HEK293 (cell line): Measurements from ENCODE around the gene KTN1.

ENCODE experiments used
- CTCF ChIA-PET: fragments of 350-600 bp; formaldehyde crosslinking; extraction: SDS; loops from one replicate; lab custom pipeline; 2021; ENCODE audit warnings: antibody characterized with exemption; lab: Yijun Ruan, JAX
- POLR2A ChIA-PET: fragments of 300-600 bp; formaldehyde crosslinking; extraction: SDS; loops from one replicate; lab custom pipeline; 2020; ENCODE audit warnings: antibody characterized with exemption, inconsistent platforms; lab: Yijun Ruan, JAX
- H3K27ac ChIP-seq: fragments of 200-500 bp; sonication (Bioruptor generic); 2 replicates; pipeline ENCODE4 v1.5.1; 2014; ENCODE audit warnings: low read depth, low read length, control low read depth, inconsistent platforms; ENCODE audit errors: extremely low read depth
- H3K36me3 ChIP-seq, 2 experiments: fragments of 200-500 bp in 1 of 2; sonication (Bioruptor generic) in 1 of 2; 1 replicate in 1 of 2; 2 replicates in 1 of 2; pipeline ENCODE4 v1.5.1; 2014 to 2017; ENCODE audit warnings: inconsistent platforms in 2 of 2, low read length in 2 of 2; ENCODE audit not compliant: control insufficient read depth in 2 of 2, insufficient read depth in 1 of 2
- H3K4me1 ChIP-seq: fragments of 200-500 bp; sonication (Bioruptor generic); 2 replicates; pipeline ENCODE4 v1.5.1; 2014; ENCODE audit warnings: mild to moderate bottlenecking, low read length, inconsistent platforms; ENCODE audit not compliant: control insufficient read depth, insufficient read depth
- H3K4me3 ChIP-seq: 2 replicates; pipeline ENCODE4 v1.5.1; 2011; ENCODE audit warnings: low read depth, mild to moderate bottlenecking, control low read depth, low read length, moderate library complexity
- H3K9me3 ChIP-seq: fragments of 200-500 bp; sonication (Bioruptor generic); 2 replicates; pipeline ENCODE4 v1.5.1; 2014; ENCODE audit warnings: low read depth, low read length, inconsistent platforms; ENCODE audit not compliant: control insufficient read depth, insufficient read depth
- BCL11B ChIP-seq: fragments of 450-650 bp; formaldehyde crosslinking; IDR thresholded peaks from 2 replicates; pipeline ENCODE4 v1.5.1; 2016; ENCODE audit warnings: low read depth, missing biosample characterization, missing genetic modification characterization
- GFI1B ChIP-seq: fragments of 450-650 bp; formaldehyde crosslinking; IDR thresholded peaks from 2 replicates; pipeline ENCODE4 v1.5.1; 2016; ENCODE audit warnings: missing biosample characterization, missing genetic modification characterization
- GLI2 ChIP-seq: fragments of 450-650 bp; formaldehyde crosslinking; IDR thresholded peaks from 2 replicates; pipeline ENCODE4; 2017; ENCODE audit warnings: missing biosample characterization, missing genetic modification characterization, low read depth, borderline replicate concordance
- HOXA7 ChIP-seq: sonication (generic); formaldehyde crosslinking; IDR thresholded peaks from 2 replicates; pipeline ENCODE4 v1.8.1; 2022; ENCODE audit warnings: missing genetic modification reagents, borderline replicate concordance
- PRDM1 ChIP-seq: fragments of 450-650 bp; formaldehyde crosslinking; IDR thresholded peaks from 2 replicates; pipeline ENCODE4; 2016; ENCODE audit warnings: missing biosample characterization, missing genetic modification characterization
- RBAK ChIP-seq: fragments of 450-650 bp; formaldehyde crosslinking; IDR thresholded peaks from 2 replicates; pipeline ENCODE4 v1.5.1; 2016; ENCODE audit warnings: missing biosample characterization, missing genetic modification characterization
- SP2 ChIP-seq: fragments of 450-650 bp; formaldehyde crosslinking; IDR thresholded peaks from 2 replicates; pipeline ENCODE4 v1.5.1; 2016; ENCODE audit warnings: missing biosample characterization, missing genetic modification characterization
- ZBTB26 ChIP-seq: fragments of 450-650 bp; formaldehyde crosslinking; optimal IDR thresholded peaks from 2 replicates; pipeline ENCODE3; 2016; ENCODE audit warnings: missing biosample characterization, mild to moderate bottlenecking, missing genetic modification characterization
- ZFP3 ChIP-seq: fragments of 450-650 bp; formaldehyde crosslinking; IDR thresholded peaks from 2 replicates; pipeline ENCODE4 v1.5.1; 2016; ENCODE audit warnings: low read depth, missing biosample characterization, missing genetic modification characterization
- ZNF10 ChIP-seq: fragments of 450-650 bp; formaldehyde crosslinking; IDR thresholded peaks from 2 replicates; pipeline ENCODE4 v1.5.1; 2017; ENCODE audit warnings: missing biosample characterization, missing genetic modification characterization
- ZNF174 ChIP-seq: fragments of 450-650 bp; formaldehyde crosslinking; IDR thresholded peaks from 2 replicates; pipeline ENCODE4 v1.5.0; 2017; ENCODE audit warnings: missing biosample characterization, mild to moderate bottlenecking, missing genetic modification characterization
- ZNF311 ChIP-seq: fragments of 450-650 bp; formaldehyde crosslinking; IDR thresholded peaks from 2 replicates; pipeline ENCODE4 v1.5.1; 2017; ENCODE audit warnings: missing biosample characterization, missing genetic modification characterization, borderline replicate concordance
- ZNF544 ChIP-seq: fragments of 450-650 bp; formaldehyde crosslinking; IDR thresholded peaks from 2 replicates; pipeline ENCODE4 v1.5.0; 2017; ENCODE audit warnings: missing biosample characterization, missing genetic modification characterization
- ZNF555 ChIP-seq: fragments of 450-650 bp; formaldehyde crosslinking; conservative IDR thresholded peaks from 2 replicates; pipeline ENCODE4 v1.5.1; 2017; ENCODE audit warnings: missing biosample characterization, mild to moderate bottlenecking, missing genetic modification characterization, inconsistent platforms
- ZNF664 ChIP-seq: fragments of 450-650 bp; formaldehyde crosslinking; IDR thresholded peaks from 2 replicates; pipeline ENCODE4 v1.5.1; 2016; ENCODE audit warnings: missing biosample characterization, missing genetic modification characterization
- ZNF747 ChIP-seq: fragments of 450-650 bp; formaldehyde crosslinking; IDR thresholded peaks from 2 replicates; pipeline ENCODE4 v1.5.1; 2016; ENCODE audit warnings: missing biosample characterization, missing genetic modification characterization
- ZNF791 ChIP-seq: fragments of 450-650 bp; formaldehyde crosslinking; IDR thresholded peaks from 2 replicates; pipeline ENCODE4 v1.5.1; 2016; ENCODE audit warnings: missing biosample characterization, missing genetic modification characterization
- ZNF843 ChIP-seq: fragments of 450-650 bp; formaldehyde crosslinking; IDR thresholded peaks from 2 replicates; pipeline ENCODE4 v1.5.1; 2016; ENCODE audit warnings: missing biosample characterization, missing genetic modification characterization
- TF ChIP-seq, protein P1 (sequence below): fragments of 450-650 bp; formaldehyde crosslinking; IDR thresholded peaks from 2 replicates; pipeline ENCODE4 v1.5.1; 2016; ENCODE audit warnings: missing biosample characterization, missing genetic modification characterization
- TF ChIP-seq, protein P2 (sequence below): fragments of 450-650 bp; formaldehyde crosslinking; IDR thresholded peaks from 2 replicates; pipeline ENCODE4 v1.5.1; 2016; ENCODE audit warnings: missing biosample characterization, missing genetic modification characterization
- TF ChIP-seq, protein P3 (sequence below): fragments of 450-650 bp; formaldehyde crosslinking; IDR thresholded peaks from 2 replicates; pipeline ENCODE4; 2016; ENCODE audit warnings: missing biosample characterization, missing genetic modification characterization
- TF ChIP-seq, protein P4 (sequence below): fragments of 450-650 bp; formaldehyde crosslinking; IDR thresholded peaks from 2 replicates; pipeline ENCODE4 v1.5.1; 2017; ENCODE audit warnings: missing biosample characterization, mild to moderate bottlenecking, missing genetic modification characterization, moderate library complexity
- TF ChIP-seq, protein P5 (sequence below): fragments of 450-650 bp; formaldehyde crosslinking; IDR thresholded peaks from 2 replicates; pipeline ENCODE4 v1.5.1; 2017; ENCODE audit warnings: missing biosample characterization, missing genetic modification characterization

Gene KTN1

DNA sequence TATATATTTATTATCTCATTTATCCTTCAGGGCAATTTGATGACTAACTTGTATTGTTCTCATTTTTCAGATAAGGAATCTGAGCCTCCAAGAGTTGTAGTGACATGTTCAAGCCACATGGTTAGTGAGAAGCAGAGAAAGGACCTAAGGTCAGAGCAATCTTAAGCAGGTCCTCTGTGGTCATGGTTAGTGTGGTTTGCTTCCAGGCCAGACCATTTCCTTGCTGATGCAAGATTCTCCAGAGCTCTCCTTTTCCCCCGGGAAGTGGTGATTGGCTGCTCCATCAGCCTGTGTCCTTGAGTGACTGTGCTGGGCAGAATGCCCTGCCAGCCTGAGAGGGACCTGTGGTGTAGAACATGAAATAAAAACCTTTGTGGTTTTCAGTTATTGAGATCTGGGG is 141.3 kb downstream of the KTN1 start:
- H3K27ac ChIP-seq: no peak overlapping the region
- H3K4me3 ChIP-seq: no peak overlapping the region
- TF ChIP-seq PRDM1 (tag by site-specific recombination) (no peak), ZNF555 (no peak), ZNF664 (tag by site-specific recombination) (peak; percentile 15; the same call in 1 of the 2 replicates), ZNF10 (tag by site-specific recombination) (no peak)
- TF ChIP-seq, protein P1, sequence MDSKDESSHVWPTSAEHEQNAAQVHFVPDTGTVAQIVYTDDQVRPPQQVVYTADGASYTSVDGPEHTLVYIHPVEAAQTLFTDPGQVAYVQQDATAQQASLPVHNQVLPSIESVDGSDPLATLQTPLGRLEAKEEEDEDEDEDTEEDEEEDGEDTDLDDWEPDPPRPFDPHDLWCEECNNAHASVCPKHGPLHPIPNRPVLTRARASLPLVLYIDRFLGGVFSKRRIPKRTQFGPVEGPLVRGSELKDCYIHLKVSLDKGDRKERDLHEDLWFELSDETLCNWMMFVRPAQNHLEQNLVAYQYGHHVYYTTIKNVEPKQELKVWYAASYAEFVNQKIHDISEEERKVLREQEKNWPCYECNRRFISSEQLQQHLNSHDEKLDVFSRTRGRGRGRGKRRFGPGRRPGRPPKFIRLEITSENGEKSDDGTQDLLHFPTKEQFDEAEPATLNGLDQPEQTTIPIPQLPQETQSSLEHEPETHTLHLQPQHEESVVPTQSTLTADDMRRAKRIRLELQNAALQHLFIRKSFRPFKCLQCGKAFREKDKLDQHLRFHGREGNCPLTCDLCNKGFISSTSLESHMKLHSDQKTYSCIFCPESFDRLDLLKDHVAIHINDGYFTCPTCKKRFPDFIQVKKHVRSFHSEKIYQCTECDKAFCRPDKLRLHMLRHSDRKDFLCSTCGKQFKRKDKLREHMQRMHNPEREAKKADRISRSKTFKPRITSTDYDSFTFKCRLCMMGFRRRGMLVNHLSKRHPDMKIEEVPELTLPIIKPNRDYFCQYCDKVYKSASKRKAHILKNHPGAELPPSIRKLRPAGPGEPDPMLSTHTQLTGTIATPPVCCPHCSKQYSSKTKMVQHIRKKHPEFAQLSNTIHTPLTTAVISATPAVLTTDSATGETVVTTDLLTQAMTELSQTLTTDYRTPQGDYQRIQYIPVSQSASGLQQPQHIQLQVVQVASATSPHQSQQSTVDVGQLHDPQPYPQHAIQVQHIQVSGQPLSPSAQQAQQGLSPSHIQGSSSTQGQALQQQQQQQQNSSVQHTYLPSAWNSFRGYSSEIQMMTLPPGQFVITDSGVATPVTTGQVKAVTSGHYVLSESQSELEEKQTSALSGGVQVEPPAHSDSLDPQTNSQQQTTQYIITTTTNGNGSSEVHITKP (tag by site-specific recombination): peak; percentile 61
- H3K4me1 ChIP-seq: no peaks in the 10 kb centered on the region; the same call in 1 of the 2 replicates
- POLR2A ChIA-PET: interaction anchor here (0.6 kb wide), 1 partner anchor 35 kb away, joined by 6 read pairs; no protein-coding TSS in a partner anchor
- CTCF ChIA-PET: interaction anchor here (1.3 to 3.1 kb wide), 3 partner anchors 11 to 18 kb away, joined by 4 to 26 read pairs (median 4); no protein-coding TSS in a partner anchor
- no peaks in the 10 kb centered on the region for H3K9me3 ChIP-seq
- no peaks in the 10 kb centered on the region for H3K36me3 ChIP-seq

GRCh38 chr14:55722054-55722453 is 142.0 kb downstream of the KTN1 start:
- Histone ChIP-seq H3K4me1 (no peaks in the 10 kb centered on the region; the same call in 1 of the 2 replicates), H3K36me3 (no peaks in the 10 kb centered on the region), H3K9me3 (no peaks in the 10 kb centered on the region), H3K27ac (no peak overlapping the region), H3K4me3 (no peak overlapping the region)
- ChIA-PET POLR2A (no interaction called here), CTCF (interaction anchor here (0.7 to 3.1 kb wide), 4 partner anchors 10 to 17 kb away, joined by 3 to 26 read pairs (median 4); no protein-coding TSS in a partner anchor)
- TF ChIP-seq RBAK (no peak), GLI2 (no peak), ZFP3 (no peak), GFI1B (no peak), SP2 (no peak), ZNF843 (tag by site-specific recombination) (no peak), ZNF174 (tag by site-specific recombination) (no peak)
- TF ChIP-seq, protein P2, sequence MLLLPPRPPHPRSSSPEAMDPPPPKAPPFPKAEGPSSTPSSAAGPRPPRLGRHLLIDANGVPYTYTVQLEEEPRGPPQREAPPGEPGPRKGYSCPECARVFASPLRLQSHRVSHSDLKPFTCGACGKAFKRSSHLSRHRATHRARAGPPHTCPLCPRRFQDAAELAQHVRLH (tag by site-specific recombination): no peak

- no peak overlapping the region for H3K27ac ChIP-seq
- no peak overlapping the region for H3K4me3 ChIP-seq
- no peaks in the 10 kb centered on the region for H3K9me3 ChIP-seq
- CTCF ChIA-PET: interaction anchor here (0.6 kb wide), 1 partner anchor 750 kb away, joined by 3 read pairs; no protein-coding TSS in a partner anchor
- H3K4me1 ChIP-seq: no peaks in the 10 kb centered on the region; the same call in 1 of the 2 replicates
- no peaks in the 10 kb centered on the region for H3K36me3 ChIP-seq
- POLR2A ChIA-PET: no interaction called here
- TF ChIP-seq ZNF791 (tag by site-specific recombination) (no peak), ZNF544 (no peak), ZNF311 (tag by site-specific recombination) (no peak), HOXA7 (CRISPR knock-in tag) (no peak), ZNF747 (tag by site-specific recombination) (no peak), ZBTB26 (tag by site-specific recombination) (no peak), BCL11B (tag by site-specific recombination) (no peak)
- TF ChIP-seq, protein P3, sequence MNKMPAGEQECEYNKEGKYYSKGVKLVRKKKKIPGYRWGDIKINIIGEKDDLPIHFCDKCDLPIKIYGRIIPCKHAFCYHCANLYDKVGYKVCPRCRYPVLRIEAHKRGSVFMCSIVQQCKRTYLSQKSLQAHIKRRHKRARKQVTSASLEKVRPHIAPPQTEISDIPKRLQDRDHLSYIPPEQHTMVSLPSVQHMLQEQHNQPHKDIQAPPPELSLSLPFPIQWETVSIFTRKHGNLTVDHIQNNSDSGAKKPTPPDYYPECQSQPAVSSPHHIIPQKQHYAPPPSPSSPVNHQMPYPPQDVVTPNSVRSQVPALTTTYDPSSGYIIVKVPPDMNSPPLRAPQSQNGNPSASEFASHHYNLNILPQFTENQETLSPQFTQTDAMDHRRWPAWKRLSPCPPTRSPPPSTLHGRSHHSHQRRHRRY (tag by site-specific recombination): no peak
- TF ChIP-seq, protein P4, sequence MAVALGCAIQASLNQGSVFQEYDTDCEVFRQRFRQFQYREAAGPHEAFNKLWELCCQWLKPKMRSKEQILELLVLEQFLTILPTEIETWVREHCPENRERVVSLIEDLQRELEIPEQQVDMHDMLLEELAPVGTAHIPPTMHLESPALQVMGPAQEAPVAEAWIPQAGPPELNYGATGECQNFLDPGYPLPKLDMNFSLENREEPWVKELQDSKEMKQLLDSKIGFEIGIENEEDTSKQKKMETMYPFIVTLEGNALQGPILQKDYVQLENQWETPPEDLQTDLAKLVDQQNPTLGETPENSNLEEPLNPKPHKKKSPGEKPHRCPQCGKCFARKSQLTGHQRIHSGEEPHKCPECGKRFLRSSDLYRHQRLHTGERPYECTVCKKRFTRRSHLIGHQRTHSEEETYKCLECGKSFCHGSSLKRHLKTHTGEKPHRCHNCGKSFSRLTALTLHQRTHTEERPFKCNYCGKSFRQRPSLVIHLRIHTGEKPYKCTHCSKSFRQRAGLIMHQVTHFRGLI (tag by site-specific recombination): no peak
- TF ChIP-seq, protein P5, sequence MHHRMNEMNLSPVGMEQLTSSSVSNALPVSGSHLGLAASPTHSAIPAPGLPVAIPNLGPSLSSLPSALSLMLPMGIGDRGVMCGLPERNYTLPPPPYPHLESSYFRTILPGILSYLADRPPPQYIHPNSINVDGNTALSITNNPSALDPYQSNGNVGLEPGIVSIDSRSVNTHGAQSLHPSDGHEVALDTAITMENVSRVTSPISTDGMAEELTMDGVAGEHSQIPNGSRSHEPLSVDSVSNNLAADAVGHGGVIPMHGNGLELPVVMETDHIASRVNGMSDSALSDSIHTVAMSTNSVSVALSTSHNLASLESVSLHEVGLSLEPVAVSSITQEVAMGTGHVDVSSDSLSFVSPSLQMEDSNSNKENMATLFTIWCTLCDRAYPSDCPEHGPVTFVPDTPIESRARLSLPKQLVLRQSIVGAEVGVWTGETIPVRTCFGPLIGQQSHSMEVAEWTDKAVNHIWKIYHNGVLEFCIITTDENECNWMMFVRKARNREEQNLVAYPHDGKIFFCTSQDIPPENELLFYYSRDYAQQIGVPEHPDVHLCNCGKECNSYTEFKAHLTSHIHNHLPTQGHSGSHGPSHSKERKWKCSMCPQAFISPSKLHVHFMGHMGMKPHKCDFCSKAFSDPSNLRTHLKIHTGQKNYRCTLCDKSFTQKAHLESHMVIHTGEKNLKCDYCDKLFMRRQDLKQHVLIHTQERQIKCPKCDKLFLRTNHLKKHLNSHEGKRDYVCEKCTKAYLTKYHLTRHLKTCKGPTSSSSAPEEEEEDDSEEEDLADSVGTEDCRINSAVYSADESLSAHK (tag by site-specific recombination): no peak
Observed at GRCh38 chr14:55724736-55725135, 144.7 kb downstream of the KTN1 start.
